ENCODE measurements around the gene CD58. TPM values are rescaled to one million over a fixed set of nuclear protein-coding genes. Genes with fewer than 3 reads are reported as not detected.

The CD58 gene
- total and polyA plus RNA-seq, 12 donors: 6.3 to 43.6 (median 12.5) TPM

DNA sequence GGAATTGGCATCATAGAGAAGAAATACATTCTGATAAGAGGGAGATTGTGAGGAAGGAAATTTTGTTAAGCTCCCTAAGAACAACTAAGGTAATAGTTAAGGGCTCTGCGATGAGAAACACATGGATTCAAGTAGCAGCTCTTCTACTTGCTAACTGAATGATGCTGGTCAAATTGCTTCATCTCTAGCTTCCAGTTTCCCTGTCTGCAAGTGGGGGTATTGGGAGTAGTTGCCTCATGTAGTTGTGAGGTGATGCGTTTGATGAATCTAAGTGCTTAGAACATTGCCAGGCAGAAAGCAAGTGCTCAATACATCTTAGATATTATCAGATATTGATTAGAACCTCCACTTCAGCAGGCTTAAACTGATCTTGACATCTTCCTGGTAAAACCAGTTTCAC, 84.8 kb downstream of the CD58 start:
- no peaks in the 10 kb centered on the region for H3K4me1 ChIP-seq (replicated peaks in 1 of 2)
- no peaks in the 10 kb centered on the region for H3K27me3 ChIP-seq
- TF ChIP-seq POLR2A (IDR thresholded peaks at IDR 0.05): no peak
- TF ChIP-seq, protein P1, sequence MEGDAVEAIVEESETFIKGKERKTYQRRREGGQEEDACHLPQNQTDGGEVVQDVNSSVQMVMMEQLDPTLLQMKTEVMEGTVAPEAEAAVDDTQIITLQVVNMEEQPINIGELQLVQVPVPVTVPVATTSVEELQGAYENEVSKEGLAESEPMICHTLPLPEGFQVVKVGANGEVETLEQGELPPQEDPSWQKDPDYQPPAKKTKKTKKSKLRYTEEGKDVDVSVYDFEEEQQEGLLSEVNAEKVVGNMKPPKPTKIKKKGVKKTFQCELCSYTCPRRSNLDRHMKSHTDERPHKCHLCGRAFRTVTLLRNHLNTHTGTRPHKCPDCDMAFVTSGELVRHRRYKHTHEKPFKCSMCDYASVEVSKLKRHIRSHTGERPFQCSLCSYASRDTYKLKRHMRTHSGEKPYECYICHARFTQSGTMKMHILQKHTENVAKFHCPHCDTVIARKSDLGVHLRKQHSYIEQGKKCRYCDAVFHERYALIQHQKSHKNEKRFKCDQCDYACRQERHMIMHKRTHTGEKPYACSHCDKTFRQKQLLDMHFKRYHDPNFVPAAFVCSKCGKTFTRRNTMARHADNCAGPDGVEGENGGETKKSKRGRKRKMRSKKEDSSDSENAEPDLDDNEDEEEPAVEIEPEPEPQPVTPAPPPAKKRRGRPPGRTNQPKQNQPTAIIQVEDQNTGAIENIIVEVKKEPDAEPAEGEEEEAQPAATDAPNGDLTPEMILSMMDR (IDR thresholded peaks at IDR 0.05): no peak
- H3K9me3 ChIP-seq (replicated peaks in 1 of 3): no peaks in the 10 kb centered on the region
- H3K4me3 ChIP-seq: no peak overlapping the region
- no peak for DNase-seq
- no peak overlapping the region for H3K27ac ChIP-seq
- intact Hi-C loops (cut with DNase I): loop anchor here (5.0 kb wide), 3 partner anchors 124 to 334 kb away; no protein-coding TSS in a partner anchor
- 86 to 98% (median 92%) methylated on average over 2 of the region's 2 CpGs for WGBS, 4 donors
- no peaks in the 10 kb centered on the region for H3K36me3 ChIP-seq (replicated peaks in 1 of 2)

GRCh38 chr1:116485071-116485735, 85.6 kb downstream of the CD58 start:
- H3K36me3 ChIP-seq (replicated peaks in 1 of 2): no peaks in the 10 kb centered on the region
- no peaks in the 10 kb centered on the region for H3K9me3 ChIP-seq (replicated peaks in 1 of 3)
- no peak for TF ChIP-seq POLR2A (IDR thresholded peaks at IDR 0.05)
- TF ChIP-seq, protein P1 (IDR thresholded peaks at IDR 0.05): peak; percentile 83 to 94 (median 92)
- 20 to 42% (median 39%) methylated on average over 4 to 6 of the region's 6 CpGs for WGBS, 4 donors
- peak; percentile 80 to 96 (median 86) for DNase-seq
- no peaks in the 10 kb centered on the region for H3K4me1 ChIP-seq (replicated peaks in 1 of 2)
- no peak overlapping the region for H3K4me3 ChIP-seq
- intact Hi-C loops (cut with DNase I): loop anchor here (5.0 kb wide), 3 partner anchors 123 to 333 kb away; no protein-coding TSS in a partner anchor
- H3K27ac ChIP-seq: no peak overlapping the region
- no peaks in the 10 kb centered on the region for H3K27me3 ChIP-seq

- TF ChIP-seq, protein P1 (IDR thresholded peaks at IDR 0.05): no peak
- no peak for TF ChIP-seq POLR2A (IDR thresholded peaks at IDR 0.05)
- peak in 4 of 7 donors; percentile 34 to 74 (median 57) for DNase-seq
Observed at GRCh38 chr1:116483481-116484309, 87.1 kb downstream of the CD58 start.

GRCh38 chr1:116482490-116482889, 88.3 kb downstream of the CD58 start:
- TF ChIP-seq, protein P1 (IDR thresholded peaks at IDR 0.05): no peak
- no peak for TF ChIP-seq POLR2A (IDR thresholded peaks at IDR 0.05)
- WGBS, 4 donors: 83 to 96% (median 89%) methylated on average over 2 of the region's 2 CpGs
- Histone ChIP-seq H3K4me3 (no peak overlapping the region), H3K9me3 (replicated peaks in 1 of 3) (no peaks in the 10 kb centered on the region), H3K36me3 (replicated peaks in 1 of 2) (no peaks in the 10 kb centered on the region), H3K4me1 (replicated peaks in 1 of 2) (no peaks in the 10 kb centered on the region), H3K27me3 (no peaks in the 10 kb centered on the region), H3K27ac (no peak overlapping the region)
- DNase-seq: no peak
- intact Hi-C loops (cut with DNase I): loop anchor here in 1 of 2 donors (5.0 kb wide), 1 partner anchor 120 kb away; no protein-coding TSS in a partner anchor

More at GRCh38 chr1:116483481-116484309, 87.1 kb downstream of the CD58 start:
- 60 to 85% (median 80%) methylated on average over 11 of the region's 11 CpGs for WGBS, 4 donors
- Histone ChIP-seq H3K4me1 (replicated peaks in 1 of 2) (no peaks in the 10 kb centered on the region), H3K36me3 (replicated peaks in 1 of 2) (no peaks in the 10 kb centered on the region), H3K27me3 (no peaks in the 10 kb centered on the region), H3K27ac (no peak overlapping the region), H3K9me3 (replicated peaks in 1 of 3) (no peaks in the 10 kb centered on the region), H3K4me3 (no peak overlapping the region)
- intact Hi-C loops (cut with DNase I): loop anchor here in 1 of 2 donors (5.0 kb wide), 1 partner anchor 121 kb away; no protein-coding TSS in a partner anchor

Data from adrenal gland (tissue), 12 donors.